Duodenal mucosa (tissue), 2 donors: ENCODE data around the gene SPAST.
"Not testable (repeated sequence)": the region's sequence is repeated elsewhere in the genome, so short reads cannot be mapped to it uniquely, and the experiment has no call there.

ENCODE experiments used
- H3K27ac ChIP-seq: one replicate; pipeline ENCODE4 v1.7.0; 2013; ENCODE audit warnings: low read depth, low read length
- H3K27me3 ChIP-seq, 2 donors: one replicate each; pipeline ENCODE4 v1.7.0; 2013; ENCODE audit warnings: low read length in 2 of 2, control low read depth in 1 of 2; ENCODE audit not compliant: insufficient read depth in 2 of 2, control insufficient read depth in 1 of 2
- H3K36me3 ChIP-seq, 2 donors: one replicate each; pipeline ENCODE4 v1.7.0; 2013; ENCODE audit warnings: low read length in 2 of 2, control low read depth in 1 of 2; ENCODE audit not compliant: insufficient read depth in 2 of 2, control insufficient read depth in 1 of 2
- H3K4me1 ChIP-seq, 2 donors: one replicate each; pipeline ENCODE4 v1.7.0; 2013; ENCODE audit warnings: low read length in 2 of 2, control low read depth in 1 of 2; ENCODE audit not compliant: insufficient read depth in 2 of 2, control insufficient read depth in 1 of 2
- H3K4me3 ChIP-seq, 2 donors: one replicate each; pipeline ENCODE4 v1.7.0; 2013; ENCODE audit warnings: low read length in 2 of 2, low read depth in 1 of 2
- H3K9ac ChIP-seq, 2 donors: one replicate each; pipeline ENCODE4 v1.7.0; 2013; ENCODE audit warnings: low read length in 2 of 2, low read depth in 1 of 2
- H3K9me3 ChIP-seq, 2 donors: one replicate each; pipeline ENCODE4 v1.7.0; 2013; ENCODE audit warnings: low read length in 2 of 2, control low read depth in 1 of 2; ENCODE audit not compliant: control insufficient read depth in 1 of 2

SPAST gene

GRCh38 chr2:32124660-32125059 lies 61.3 kb downstream of the SPAST start:
- H3K9ac ChIP-seq: no peak overlapping the region
- no peak overlapping the region for H3K4me3 ChIP-seq
- H3K4me1 ChIP-seq: no peaks in the 10 kb centered on the region
- no peaks in the 10 kb centered on the region for H3K9me3 ChIP-seq
- peaks cover 6 to 25% of the 10 kb centered on the region in 2 donors for H3K36me3 ChIP-seq
- H3K27me3 ChIP-seq: no peaks in the 10 kb centered on the region
- no peak overlapping the region for H3K27ac ChIP-seq

GRCh38 chr2:32128636-32129035 lies 65.3 kb downstream of the SPAST start:
- Histone ChIP-seq H3K27ac (no peak overlapping the region), H3K4me3 (no peak overlapping the region), H3K27me3 (no peaks in the 10 kb centered on the region), H3K9ac (no peak overlapping the region), H3K36me3 (peaks cover 6 to 32% of the 10 kb centered on the region in 2 donors), H3K4me1 (no peaks in the 10 kb centered on the region), H3K9me3 (no peaks in the 10 kb centered on the region)

- no peaks in the 10 kb centered on the region for H3K27me3 ChIP-seq
- no peak overlapping the region for H3K4me3 ChIP-seq
- no peaks in the 10 kb centered on the region for H3K9me3 ChIP-seq
- no peaks in the 10 kb centered on the region for H3K4me1 ChIP-seq
- H3K36me3 ChIP-seq: peaks cover 6 to 32% of the 10 kb centered on the region in 2 donors
- no peak overlapping the region for H3K27ac ChIP-seq
- H3K9ac ChIP-seq: no peak overlapping the region
Observed at GRCh38 chr2:32129086-32129485, 65.7 kb downstream of the SPAST start.

- peaks cover 6 to 31% of the 10 kb centered on the region in 2 donors for H3K36me3 ChIP-seq
- H3K4me1 ChIP-seq: peaks cover 3 to 7% of the 10 kb centered on the region in 2 donors
- no peak overlapping the region for H3K9ac ChIP-seq
- H3K27me3 ChIP-seq: no peaks in the 10 kb centered on the region
- no peak overlapping the region for H3K4me3 ChIP-seq
- H3K27ac ChIP-seq: no peak overlapping the region
- no peaks in the 10 kb centered on the region for H3K9me3 ChIP-seq
Observed at GRCh38 chr2:32135409-32135808, 72.1 kb downstream of the SPAST start.

- Histone ChIP-seq H3K4me3 (no peak overlapping the region), H3K36me3 (peaks cover 6 to 33% of the 10 kb centered on the region in 2 donors), H3K27ac (no peak overlapping the region), H3K9ac (no peak overlapping the region), H3K4me1 (peaks cover 3 to 7% of the 10 kb centered on the region in 2 donors), H3K9me3 (no peaks in the 10 kb centered on the region), H3K27me3 (no peaks in the 10 kb centered on the region)
Observed at GRCh38 chr2:32136097-32136496, 72.7 kb downstream of the SPAST start.

- not testable (repeated sequence) for H3K4me1 ChIP-seq, H3K27ac ChIP-seq, H3K9ac ChIP-seq, H3K27me3 ChIP-seq, H3K9me3 ChIP-seq, H3K4me3 ChIP-seq
- H3K36me3 ChIP-seq: peaks cover 0 to 19% of the 10 kb centered on the region in 2 donors
Observed at GRCh38 chr2:32151544-32151943, 88.2 kb downstream of the SPAST start.

GRCh38 chr2:32159678-32160077 lies 96.3 kb downstream of the SPAST start:
- Histone ChIP-seq H3K27ac (no peak overlapping the region), H3K27me3 (no peaks in the 10 kb centered on the region), H3K9ac (no peak overlapping the region), H3K36me3 (peaks cover 0 to 8% of the 10 kb centered on the region in 2 donors), H3K4me3 (no peak overlapping the region), H3K9me3 (no peaks in the 10 kb centered on the region), H3K4me1 (no peaks in the 10 kb centered on the region)

- Histone ChIP-seq H3K36me3 (no peaks in the 10 kb centered on the region), H3K4me1 (peaks cover 0 to 2% of the 10 kb centered on the region in 2 donors), H3K27ac (no peak overlapping the region), H3K4me3 (no peak overlapping the region), H3K9ac (no peak overlapping the region), H3K27me3 (no peaks in the 10 kb centered on the region), H3K9me3 (no peaks in the 10 kb centered on the region)
Observed at GRCh38 chr2:32161296-32161695, 97.9 kb downstream of the SPAST start.

GRCh38 chr2:32164254-32164653 lies 100.9 kb downstream of the SPAST start:
- H3K9me3 ChIP-seq, H3K9ac ChIP-seq, H3K4me1 ChIP-seq, H3K4me3 ChIP-seq, H3K36me3 ChIP-seq, H3K27me3 ChIP-seq, H3K27ac ChIP-seq: not testable (repeated sequence)

GRCh38 chr2:32165027-32165347 lies 101.6 kb downstream of the SPAST start:
- not testable (repeated sequence) for H3K27ac ChIP-seq, H3K36me3 ChIP-seq, H3K9me3 ChIP-seq, H3K27me3 ChIP-seq, H3K4me1 ChIP-seq
- Histone ChIP-seq H3K9ac (peak overlapping the region; percentile 84 to 87), H3K4me3 (peak overlapping the region; percentile 85 to 93)

GRCh38 chr2:32166115-32166574 lies 102.8 kb downstream of the SPAST start:
- Histone ChIP-seq H3K9ac (peak overlapping the region; percentile 69 to 84), H3K27me3 (no peaks in the 10 kb centered on the region), H3K27ac (peak overlapping the region; percentile 51), H3K4me3 (peak overlapping the region; percentile 85 to 93), H3K9me3 (no peaks in the 10 kb centered on the region), H3K4me1 (peaks cover 7% of the 10 kb centered on the region in 2 donors), H3K36me3 (no peaks in the 10 kb centered on the region)
